OCI-LY7 (cell line): ENCODE measurements around the gene ITGA8. TPM values are rescaled to one million over a fixed set of nuclear protein-coding genes. Genes with fewer than 3 reads are reported as not detected.

Source experiments
- BruUV-seq: library from RNA; stranded (reverse); fragments of 400-500 nt; replicated peaks from 2 replicates; lab custom pipeline; 2021; lab: Mats Ljungman, UMichigan
- CTCF ChIA-PET: fragments of 300-600 bp; sonication (Branson Sonifier 250); formaldehyde crosslinking; loops from one replicate; lab custom pipeline; 2022; ENCODE audit warnings: antibody characterized with exemption; ENCODE audit not compliant: unreplicated experiment; lab: Charles Lee
- POLR2A ChIA-PET: fragments of 300-600 bp; sonication (Branson Sonifier 250); formaldehyde crosslinking; loops from one replicate; lab custom pipeline; 2022; ENCODE audit warnings: antibody characterized with exemption; lab: Charles Lee
- DNase-seq: peaks from one replicate; pipeline ENCODE4 v3.0.0-alpha.2; 2015; ENCODE audit warnings: low spot score
- H2AFZ ChIP-seq: fragments of 200-600 bp; sonication (generic), shearing (Covaris generic); 2 replicates; pipeline ENCODE4 v1.6.1; 2014; ENCODE audit warnings: mild to moderate bottlenecking, antibody characterized with exemption, low read length, moderate library complexity
- H3K27ac ChIP-seq: fragments of 200-600 bp; sonication (generic); 2 replicates; pipeline ENCODE4 v1.5.1; 2014; ENCODE audit warnings: mixed run types, low read depth, mild to moderate bottlenecking, moderate library complexity, low read length, inconsistent platforms; ENCODE audit not compliant: poor library complexity, severe bottlenecking
- H3K36me3 ChIP-seq: fragments of 200-600 bp; sonication (generic); 2 replicates; pipeline ENCODE4 v1.6.1; 2014; ENCODE audit warnings: mild to moderate bottlenecking, antibody characterized with exemption, low read length, moderate library complexity, mixed read lengths; ENCODE audit not compliant: insufficient read depth
- H3K4me1 ChIP-seq: fragments of 200-600 bp; sonication (generic); 2 replicates; pipeline ENCODE4 v1.5.1; 2014; ENCODE audit warnings: mild to moderate bottlenecking, low read length; ENCODE audit not compliant: insufficient read depth, poor library complexity, severe bottlenecking
- H3K4me2 ChIP-seq: fragments of 200-600 bp; sonication (generic); 2 replicates; pipeline ENCODE4 v1.6.1; 2014; ENCODE audit warnings: mild to moderate bottlenecking, low read length
- H3K4me3 ChIP-seq: fragments of 200-600 bp; sonication (generic); 2 replicates; pipeline ENCODE4 v1.5.1; 2014; ENCODE audit warnings: mild to moderate bottlenecking, low read depth, low read length; ENCODE audit not compliant: poor library complexity, severe bottlenecking
- H3K79me2 ChIP-seq: fragments of 200-600 bp; sonication (generic); 2 replicates; pipeline ENCODE4 v1.6.1; 2016; ENCODE audit warnings: low read depth, mild to moderate bottlenecking, low read length, moderate library complexity, mixed read lengths; ENCODE audit not compliant: insufficient read depth
- H3K9me2 ChIP-seq: fragments of 200-600 bp; sonication (generic); 2 replicates; pipeline ENCODE4 v1.6.1; 2016; ENCODE audit warnings: mild to moderate bottlenecking, low read length, mixed read lengths; ENCODE audit not compliant: insufficient read depth
- H3K9me3 ChIP-seq: fragments of 200-600 bp; sonication (generic); 2 replicates; pipeline ENCODE4 v1.6.1; 2014; ENCODE audit warnings: mild to moderate bottlenecking, mixed run types, low read length, mixed read lengths
- H4K20me1 ChIP-seq: fragments of 200-600 bp; sonication (generic); 2 replicates; pipeline ENCODE4 v1.6.1; 2014; ENCODE audit warnings: mild to moderate bottlenecking, antibody characterized with exemption, low read length, moderate library complexity, mixed read lengths; ENCODE audit not compliant: insufficient read depth
- CTCF ChIP-seq: fragments of 200-600 bp; sonication (generic); conservative IDR thresholded peaks from 2 replicates; pipeline ENCODE4 v1.5.1; 2014; ENCODE audit warnings: mild to moderate bottlenecking, antibody characterized with exemption, low read length, moderate library complexity, mixed read lengths
- EZH2phosphoT487 ChIP-seq: fragments of 200-600 bp; sonication (generic); IDR thresholded peaks from 2 replicates; pipeline ENCODE4 v1.6.1; 2018; ENCODE audit warnings: low read depth, borderline replicate concordance, mild to moderate bottlenecking, mixed run types, antibody characterized with exemption, low read length, moderate library complexity, mixed read lengths
- intact Hi-C: fragments of 100-400 bp; cut with micrococcal nuclease; formaldehyde crosslinking; loops from one replicate; pipeline ENCODE4 v1.10.0; 2022; ENCODE audit not compliant: unreplicated experiment
- total RNA-seq, 2 experiments: library from RNA; depleted of rRNA in 1 of 2; stranded (reverse); fragments of >200 nt in 1 of 2; shearing (Covaris generic) in 1 of 2; gene quantifications; 2 replicates each; pipeline ENCODE4 v1.2.3, GENCODE V29; 2014 to 2022

Gene ITGA8
- total RNA-seq, 2 experiments from 2014 or later: not detected

- no peak overlapping the region for H3K27ac ChIP-seq
- H4K20me1 ChIP-seq: no peaks in the 10 kb centered on the region
- POLR2A ChIA-PET: interaction anchor here (0.9 kb wide), 1 partner anchor 39 kb away, joined by 4 read pairs; no protein-coding TSS in a partner anchor
- H3K4me3 ChIP-seq: no peak overlapping the region
- no peak for DNase-seq
- H3K36me3 ChIP-seq: no peaks in the 10 kb centered on the region
- no peaks in the 10 kb centered on the region for H3K9me3 ChIP-seq
- no peaks in the 10 kb centered on the region for H3K79me2 ChIP-seq
- BruUV-seq: no TSS peak
- H2AFZ ChIP-seq: no peak overlapping the region
- CTCF ChIA-PET: no interaction called here
- TF ChIP-seq EZH2phosphoT487: no peak
- TF ChIP-seq CTCF: no peak
- intact Hi-C loops: no loop called here
- no peaks in the 10 kb centered on the region for H3K9me2 ChIP-seq
- no peak overlapping the region for H3K4me2 ChIP-seq
- H3K4me1 ChIP-seq: no peaks in the 10 kb centered on the region
These were observed 124.5 kb downstream of the ITGA8 start for GRCh38 chr10:15595260-15595659.

GRCh38 chr10:15591937-15592336 lies 127.8 kb downstream of the ITGA8 start:
- H3K36me3 ChIP-seq: no peaks in the 10 kb centered on the region
- CTCF ChIA-PET: no interaction called here
- H3K9me3 ChIP-seq: no peaks in the 10 kb centered on the region
- BruUV-seq: no TSS peak
- no peaks in the 10 kb centered on the region for H3K79me2 ChIP-seq
- H3K9me2 ChIP-seq: no peaks in the 10 kb centered on the region
- H3K4me2 ChIP-seq: no peak overlapping the region
- H4K20me1 ChIP-seq: no peaks in the 10 kb centered on the region
- no peak overlapping the region for H3K4me3 ChIP-seq
- intact Hi-C loops: no loop called here
- TF ChIP-seq CTCF (no peak), EZH2phosphoT487 (no peak)
- no peak overlapping the region for H3K27ac ChIP-seq
- POLR2A ChIA-PET: interaction anchor here (0.6 kb wide), 1 partner anchor 810 kb away, joined by 4 read pairs; no protein-coding TSS in a partner anchor
- no peak overlapping the region for H2AFZ ChIP-seq
- no peak for DNase-seq
- H3K4me1 ChIP-seq: no peaks in the 10 kb centered on the region

- H3K36me3 ChIP-seq: no peaks in the 10 kb centered on the region
- H3K9me2 ChIP-seq: no peaks in the 10 kb centered on the region
- DNase-seq: no peak
- POLR2A ChIA-PET: interaction anchor here (0.6 to 1.2 kb wide), 2 partner anchors 11 to 810 kb away, joined by 3 to 4 read pairs; no protein-coding TSS in a partner anchor
- H3K27ac ChIP-seq: no peak overlapping the region
- H3K4me1 ChIP-seq: no peaks in the 10 kb centered on the region
- TF ChIP-seq CTCF (no peak), EZH2phosphoT487 (no peak)
- BruUV-seq: no TSS peak
- H3K4me3 ChIP-seq: no peak overlapping the region
- no peak overlapping the region for H3K4me2 ChIP-seq
- intact Hi-C loops: no loop called here
- no peaks in the 10 kb centered on the region for H3K9me3 ChIP-seq
- CTCF ChIA-PET: no interaction called here
- H2AFZ ChIP-seq: no peak overlapping the region
- H4K20me1 ChIP-seq: no peaks in the 10 kb centered on the region
- no peaks in the 10 kb centered on the region for H3K79me2 ChIP-seq
These were observed 128.3 kb downstream of the ITGA8 start for GRCh38 chr10:15591431-15591830.
